ENCODE data around the gene SNAI3.

GRCh38 chr16:88688013-88688778 lies 1.9 kb upstream of the SNAI3 start:
- TF ChIP-seq CTCF (IDR thresholded peaks at IDR 0.05; ENCODE audit: low read depth, low read length, poor library complexity, severe bottlenecking) (no peak), EZH2phosphoT487 (IDR thresholded peaks at IDR 0.05; ENCODE audit: borderline replicate concordance, low read length) (no peak)

Data from DOHH2 (cell line).